WTC11 (cell line): Measurements from ENCODE around the gene ACAD8. TPM values are rescaled to one million over a fixed set of nuclear protein-coding genes. Genes with fewer than 3 reads are reported as not detected.

Source experiments
- ATF1 ChIP-seq: sonication (generic); formaldehyde crosslinking; IDR thresholded peaks from 2 replicates; pipeline ENCODE4 v1.8.1; 2023; ENCODE audit warnings: mild to moderate bottlenecking, moderate library complexity, missing genetic modification reagents
- ATF6 ChIP-seq: sonication (generic); formaldehyde crosslinking; IDR thresholded peaks from 2 replicates; pipeline ENCODE4 v1.8.1; 2023; ENCODE audit warnings: mild to moderate bottlenecking, missing genetic modification reagents
- CBFB ChIP-seq: sonication (generic); formaldehyde crosslinking; IDR thresholded peaks from 2 replicates; pipeline ENCODE4 v1.8.1; 2022; ENCODE audit warnings: mild to moderate bottlenecking, low read depth, missing genetic modification reagents
- CTCF ChIP-seq: fragments of 200-600 bp; IDR thresholded peaks from 2 replicates; pipeline ENCODE4 v1.8.0; 2022; ENCODE audit warnings: antibody characterized with exemption
- ERG ChIP-seq: fragments of 250-450 bp; sonication (Bioruptor Pico); IDR thresholded peaks from 2 replicates; pipeline ENCODE4 v1.8.0; 2021; ENCODE audit warnings: mild to moderate bottlenecking
- ETV6 ChIP-seq: sonication (generic); formaldehyde crosslinking; IDR thresholded peaks from 2 replicates; pipeline ENCODE4 v1.8.1; 2022; ENCODE audit warnings: mild to moderate bottlenecking, missing genetic modification reagents
- FOXK1 ChIP-seq: sonication (generic); formaldehyde crosslinking; IDR thresholded peaks from 2 replicates; pipeline ENCODE4 v1.8.0; 2022; ENCODE audit warnings: mild to moderate bottlenecking, moderate library complexity, missing genetic modification reagents
- FOXP4 ChIP-seq: sonication (generic); formaldehyde crosslinking; IDR thresholded peaks from 2 replicates; pipeline ENCODE4 v1.8.0; 2022; ENCODE audit warnings: mild to moderate bottlenecking, missing genetic modification reagents
- HMGA2 ChIP-seq: fragments of 250-450 bp; sonication (Bioruptor Pico); IDR thresholded peaks from 2 replicates; pipeline ENCODE4 v1.4.0; 2021; ENCODE audit warnings: mild to moderate bottlenecking, moderate library complexity
- MLX ChIP-seq: sonication (generic); formaldehyde crosslinking; IDR thresholded peaks from 2 replicates; pipeline ENCODE4 v1.8.1; 2023; ENCODE audit warnings: mild to moderate bottlenecking, missing genetic modification reagents, moderate library complexity
- NFATC4 ChIP-seq: fragments of 250-450 bp; sonication (Bioruptor Pico); IDR thresholded peaks from 2 replicates; pipeline ENCODE4 v1.9.0; 2021; ENCODE audit warnings: mild to moderate bottlenecking
- NR2C2 ChIP-seq: sonication (generic); formaldehyde crosslinking; IDR thresholded peaks from 2 replicates; pipeline ENCODE4 v1.8.0; 2022; ENCODE audit warnings: mild to moderate bottlenecking, missing genetic modification reagents
- PRDM15 ChIP-seq: sonication (generic); formaldehyde crosslinking; IDR thresholded peaks from 2 replicates; pipeline ENCODE4 v1.8.0; 2022; ENCODE audit warnings: missing genetic modification reagents
- SOX15 ChIP-seq: fragments of 250-450 bp; sonication (Bioruptor Pico); IDR thresholded peaks from 2 replicates; pipeline ENCODE4 v1.9.0; 2021; ENCODE audit warnings: mild to moderate bottlenecking
- STAT6 ChIP-seq: sonication (generic); formaldehyde crosslinking; conservative IDR thresholded peaks from 2 replicates; pipeline ENCODE4 v1.8.1; 2023; ENCODE audit warnings: mild to moderate bottlenecking, low read depth, missing genetic modification reagents, moderate library complexity
- TEAD4 ChIP-seq: sonication (generic); formaldehyde crosslinking; IDR thresholded peaks from 2 replicates; pipeline ENCODE4 v1.8.0; 2022; ENCODE audit warnings: mild to moderate bottlenecking, missing genetic modification reagents
- ZNF263 ChIP-seq: sonication (generic); formaldehyde crosslinking; IDR thresholded peaks from 2 replicates; pipeline ENCODE4 v1.8.1; 2022; ENCODE audit warnings: low read depth, mild to moderate bottlenecking, moderate library complexity, missing genetic modification reagents
- ZNF396 ChIP-seq: fragments of 250-450 bp; sonication (Bioruptor Pico); IDR thresholded peaks from 2 replicates; pipeline ENCODE4 v1.8.0; 2021; ENCODE audit warnings: mild to moderate bottlenecking, moderate library complexity, borderline replicate concordance
- ZNF532 ChIP-seq: fragments of 250-450 bp; sonication (Bioruptor Pico); IDR thresholded peaks from 2 replicates; pipeline ENCODE4 v1.9.0; 2021; ENCODE audit warnings: mild to moderate bottlenecking, borderline replicate concordance
- ZNF671 ChIP-seq: fragments of 250-450 bp; sonication (Bioruptor Pico); IDR thresholded peaks from 2 replicates; pipeline ENCODE4 v1.8.0; 2021; ENCODE audit warnings: mild to moderate bottlenecking
- total RNA-seq: library from RNA; stranded (reverse); gene quantifications from 3 replicates; pipeline ENCODE4 v1.2.3, GENCODE V29; 2021

Gene ACAD8
- total RNA-seq, 1 experiment from 2014 or later: 55.2 TPM

- TF ChIP-seq CTCF (no peak), HMGA2 (no peak), MLX (CRISPR knock-in tag) (no peak), ATF6 (CRISPR knock-in tag) (no peak), FOXK1 (peak; percentile 78; the same call in 1 of the 2 replicates), NR2C2 (CRISPR knock-in tag) (peak; percentile 74; the same call in 1 of the 2 replicates), ETV6 (CRISPR knock-in tag) (peak; percentile 73; the same call in 1 of the 2 replicates), SOX15 (no peak), TEAD4 (no peak), ERG (no peak), ZNF671 (CRISPR knock-in tag) (no peak), NFATC4 (CRISPR knock-in tag) (no peak), ATF1 (no peak), FOXP4 (CRISPR knock-in tag) (no peak), CBFB (CRISPR knock-in tag) (no peak), STAT6 (CRISPR knock-in tag) (no peak), ZNF263 (no peak), ZNF532 (CRISPR knock-in tag) (no peak), ZNF396 (CRISPR knock-in tag) (no peak), PRDM15 (CRISPR knock-in tag) (no peak)
Measured at GRCh38 chr11:134253188-134253993, at the start of gene ACAD8, which contains the start of gene THYN1 (continued).
